AG10803 (cell line): Measurements from ENCODE around the gene VRK3.
A peak's percentile ranks its signal among the peaks of the same experiment; 100 is the strongest.

ENCODE experiments used
- DNase-seq: peaks from one replicate; pipeline ENCODE4 v3.0.0; 2010; ENCODE audit warnings: low read depth
- H3K4me3 ChIP-seq: 2 replicates; pipeline ENCODE4 v1.5.1; 2011; ENCODE audit warnings: mild to moderate bottlenecking, low read length, control low read depth
- TF ChIP-seq, protein P1 (sequence below): conservative IDR thresholded peaks from 2 replicates; pipeline ENCODE4 v1.5.1; 2011; ENCODE audit warnings: mild to moderate bottlenecking, low read length, control low read depth, inconsistent platforms

The VRK3 gene

DNA sequence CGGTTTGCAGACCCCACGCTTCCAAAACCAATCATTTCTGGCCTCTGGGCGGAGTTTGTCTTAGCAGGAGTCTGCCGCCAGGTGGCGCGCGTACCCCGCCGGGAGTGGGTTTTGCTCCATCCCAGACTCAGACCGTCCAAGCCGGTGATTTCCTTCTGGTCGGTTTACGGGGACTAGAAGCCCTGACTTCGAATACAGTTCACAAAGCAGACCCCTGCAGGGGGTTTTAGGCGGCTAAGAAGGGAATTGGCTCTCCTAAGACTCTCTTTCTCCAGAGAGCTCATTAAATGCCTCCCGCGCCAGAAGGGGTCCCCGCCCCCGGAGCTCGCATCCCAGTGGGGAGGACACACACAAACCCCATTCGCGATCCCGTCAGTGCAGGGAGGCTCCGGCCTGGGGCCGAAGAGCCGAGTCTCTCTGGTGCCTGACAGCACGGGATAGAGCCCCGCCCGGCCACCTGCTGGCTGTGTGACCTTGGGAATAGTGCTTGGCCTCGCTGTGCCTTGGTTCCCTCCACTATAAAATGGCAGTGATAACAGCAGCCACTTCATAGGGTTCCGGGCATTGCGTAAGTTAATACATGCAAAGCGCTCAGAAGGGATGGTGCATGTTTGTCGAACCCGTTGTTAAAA, 87.3 kb downstream of the VRK3 start:
- DNase-seq, result peak; percentile 49
- H3K4me3 ChIP-seq, result peak overlapping the region; percentile 44
- TF ChIP-seq, protein P1, sequence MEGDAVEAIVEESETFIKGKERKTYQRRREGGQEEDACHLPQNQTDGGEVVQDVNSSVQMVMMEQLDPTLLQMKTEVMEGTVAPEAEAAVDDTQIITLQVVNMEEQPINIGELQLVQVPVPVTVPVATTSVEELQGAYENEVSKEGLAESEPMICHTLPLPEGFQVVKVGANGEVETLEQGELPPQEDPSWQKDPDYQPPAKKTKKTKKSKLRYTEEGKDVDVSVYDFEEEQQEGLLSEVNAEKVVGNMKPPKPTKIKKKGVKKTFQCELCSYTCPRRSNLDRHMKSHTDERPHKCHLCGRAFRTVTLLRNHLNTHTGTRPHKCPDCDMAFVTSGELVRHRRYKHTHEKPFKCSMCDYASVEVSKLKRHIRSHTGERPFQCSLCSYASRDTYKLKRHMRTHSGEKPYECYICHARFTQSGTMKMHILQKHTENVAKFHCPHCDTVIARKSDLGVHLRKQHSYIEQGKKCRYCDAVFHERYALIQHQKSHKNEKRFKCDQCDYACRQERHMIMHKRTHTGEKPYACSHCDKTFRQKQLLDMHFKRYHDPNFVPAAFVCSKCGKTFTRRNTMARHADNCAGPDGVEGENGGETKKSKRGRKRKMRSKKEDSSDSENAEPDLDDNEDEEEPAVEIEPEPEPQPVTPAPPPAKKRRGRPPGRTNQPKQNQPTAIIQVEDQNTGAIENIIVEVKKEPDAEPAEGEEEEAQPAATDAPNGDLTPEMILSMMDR, result peak; percentile 97

DNA sequence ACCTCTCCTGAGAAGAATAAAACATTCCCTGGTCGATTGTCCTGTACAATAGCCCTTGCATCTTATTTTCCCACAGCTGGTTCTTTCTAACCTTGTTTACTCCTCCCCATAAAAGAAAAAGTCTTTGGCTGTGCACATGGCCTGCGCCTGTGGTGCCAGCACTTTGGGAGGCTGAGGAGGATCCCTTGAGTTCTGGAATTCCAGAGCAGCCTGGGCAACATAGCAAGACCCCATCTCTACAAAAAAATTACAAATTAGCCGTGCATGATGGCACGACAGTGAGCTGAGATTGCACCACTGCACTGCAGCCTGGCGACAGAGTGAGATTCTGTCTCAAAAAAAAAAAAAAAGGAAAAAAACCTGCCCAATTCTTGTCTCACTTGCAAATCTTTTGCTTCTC, 88.6 kb downstream of the VRK3 start:
- no peak overlapping the region for H3K4me3 ChIP-seq
- DNase-seq, result no peak
- TF ChIP-seq, protein P1, result no peak

DNA sequence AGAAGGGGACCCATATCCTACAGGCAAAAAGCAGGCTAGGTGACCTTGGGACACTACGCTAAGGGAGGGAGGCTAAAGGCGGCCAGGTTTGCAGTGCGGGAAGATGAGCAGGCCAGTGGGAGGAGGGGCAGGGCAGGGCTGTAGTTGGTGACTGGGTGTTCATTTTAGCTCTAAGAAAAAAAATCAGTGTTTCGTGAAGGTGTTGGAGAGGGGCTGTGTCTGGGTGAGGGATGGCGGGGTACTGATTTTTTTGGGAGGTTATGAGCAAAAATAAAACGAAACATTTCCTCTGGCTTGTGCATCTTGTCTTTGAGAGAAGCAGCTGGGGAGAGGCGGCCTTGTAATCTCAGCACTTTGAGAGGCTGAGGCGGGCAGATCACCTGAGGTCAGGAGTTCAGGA, 91.5 kb downstream of the VRK3 start:
- DNase-seq, result no peak
- no peak overlapping the region for H3K4me3 ChIP-seq
- TF ChIP-seq, protein P1, result no peak

DNA sequence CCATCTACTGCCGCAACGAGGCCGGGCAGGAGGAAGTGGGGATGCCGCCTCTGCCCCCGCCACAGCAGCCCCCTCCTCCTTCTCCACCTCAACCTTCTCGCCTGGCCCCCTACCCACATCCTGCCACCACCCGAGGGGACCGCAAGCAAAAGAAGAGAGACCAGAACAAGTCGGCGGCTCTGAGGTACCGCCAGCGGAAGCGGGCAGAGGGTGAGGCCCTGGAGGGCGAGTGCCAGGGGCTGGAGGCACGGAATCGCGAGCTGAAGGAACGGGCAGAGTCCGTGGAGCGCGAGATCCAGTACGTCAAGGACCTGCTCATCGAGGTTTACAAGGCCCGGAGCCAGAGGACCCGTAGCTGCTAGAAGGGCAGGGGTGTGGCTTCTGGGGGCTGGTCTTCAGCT, 92.4 kb downstream of the VRK3 start:
- no peak for DNase-seq
- TF ChIP-seq, protein P1, result no peak
- no peak overlapping the region for H3K4me3 ChIP-seq

DNA sequence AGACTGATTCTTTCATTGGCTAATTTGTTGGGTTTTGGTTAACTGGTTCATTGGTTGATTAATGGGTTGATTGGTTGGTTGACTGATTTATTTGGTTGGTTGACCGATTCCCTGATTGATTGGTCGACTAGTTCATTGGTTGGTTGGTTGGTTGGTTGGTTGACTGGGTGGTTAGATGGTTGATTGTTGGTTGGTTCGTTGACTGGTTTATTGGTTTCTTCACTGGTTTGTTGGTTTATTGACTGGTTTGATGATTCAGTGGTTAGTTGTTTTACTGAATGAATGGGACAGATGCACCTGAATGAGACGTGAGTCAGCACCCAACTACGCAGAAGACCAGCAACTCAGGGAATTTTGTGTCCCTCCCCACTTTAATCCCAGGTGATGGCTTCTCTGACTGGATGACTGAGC, 93.1 kb downstream of the VRK3 start:
- TF ChIP-seq, protein P1, result no peak
- no peak overlapping the region for H3K4me3 ChIP-seq
- no peak for DNase-seq

DNA sequence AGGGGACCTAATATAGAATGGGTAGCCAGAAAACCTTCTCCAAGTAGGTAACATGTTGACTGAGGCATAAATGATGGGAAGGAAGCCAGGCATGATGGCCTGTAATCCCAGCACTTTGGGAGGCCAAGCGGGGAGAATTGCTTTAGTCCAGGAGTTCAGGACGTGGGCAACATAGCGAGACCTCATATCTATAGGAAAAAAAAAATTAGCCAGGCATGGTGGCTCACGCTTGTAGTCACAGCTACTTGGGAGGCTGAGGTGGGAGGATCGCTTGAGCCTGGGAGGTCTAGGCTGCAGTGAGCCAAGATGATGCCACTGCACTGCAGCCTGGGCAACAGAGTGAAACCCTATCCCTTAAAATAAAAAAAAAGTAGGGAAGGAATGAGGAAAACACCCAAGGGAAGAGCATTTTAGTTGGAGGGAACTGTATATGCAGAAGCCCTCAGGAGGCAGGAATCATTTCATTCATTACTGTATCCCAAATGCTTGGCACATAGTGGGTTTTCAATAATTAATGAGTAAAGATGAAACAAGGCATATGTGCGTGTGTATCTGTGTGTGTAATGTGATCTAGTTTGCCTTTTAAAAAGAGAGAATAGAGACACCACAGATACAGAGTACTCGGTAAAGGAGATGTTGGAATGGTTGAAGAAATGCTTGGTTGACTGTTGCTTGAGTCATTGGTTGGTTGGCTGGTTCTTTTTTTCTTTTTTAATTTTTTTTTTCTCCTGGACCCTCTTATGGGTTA, 93.7 kb downstream of the VRK3 start:
- no peak for DNase-seq
- peak overlapping the region; percentile 92 for H3K4me3 ChIP-seq
- TF ChIP-seq, protein P1, result no peak

DNA sequence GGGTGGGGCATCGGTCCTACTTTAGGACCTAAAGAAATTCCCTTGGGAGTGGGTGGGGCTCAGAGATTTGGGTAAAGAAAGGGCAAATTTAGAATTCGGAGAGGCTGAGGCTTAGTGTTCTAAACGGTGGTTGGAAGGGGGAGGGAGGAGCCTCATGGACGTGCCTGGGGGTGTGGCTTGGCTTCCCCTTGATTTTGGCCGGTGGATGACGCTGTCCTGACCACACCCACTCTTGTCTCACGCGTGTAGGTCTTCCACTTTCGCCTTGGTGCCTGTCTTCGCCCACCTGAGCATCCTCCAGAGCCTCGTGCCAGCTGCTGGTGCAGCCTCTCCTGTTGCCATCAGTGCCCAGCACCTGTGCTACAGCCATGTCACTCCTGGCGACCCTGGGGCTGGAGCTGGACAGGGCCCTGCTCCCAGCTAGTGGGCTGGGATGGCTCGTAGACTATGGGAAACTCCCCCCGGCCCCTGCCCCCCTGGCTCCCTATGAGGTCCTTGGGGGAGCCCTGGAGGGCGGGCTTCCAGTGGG, 94.6 kb downstream of the VRK3 start:
- TF ChIP-seq, protein P1, result no peak
- peak overlapping the region; percentile 92 for H3K4me3 ChIP-seq
- no peak for DNase-seq
